Endothelial cell of hepatic sinusoid (primary cell): ENCODE data around the gene ZC3H4.

Experiments
- in situ Hi-C: cut with HindIII; loops from 2 replicates; pipeline ENCODE4 v1.10.0; 2017; ENCODE audit warnings: low sequenced_read_pairs

Gene ZC3H4

DNA sequence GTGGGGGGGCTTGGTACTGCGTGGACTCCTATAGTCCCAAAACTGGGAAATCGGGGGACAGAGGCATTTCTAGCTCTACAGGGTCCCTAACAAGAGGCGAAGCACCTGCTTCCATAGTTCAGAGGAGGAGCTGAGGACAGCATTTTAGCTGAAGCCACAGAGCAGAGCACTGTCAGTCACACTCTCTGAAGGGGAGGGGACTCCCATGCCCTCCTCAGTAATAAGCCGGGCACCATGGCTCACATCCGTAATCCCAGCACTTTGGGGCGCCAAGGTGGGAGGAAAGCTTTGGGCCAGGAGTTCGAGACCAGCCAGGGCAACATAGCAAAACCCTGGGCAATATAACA, 90.2 kb downstream of the ZC3H4 start:
- in situ Hi-C loops, result loop anchor here (5.0 kb wide), 2 partner anchors 59 to 104 kb away; no protein-coding TSS in a partner anchor

DNA sequence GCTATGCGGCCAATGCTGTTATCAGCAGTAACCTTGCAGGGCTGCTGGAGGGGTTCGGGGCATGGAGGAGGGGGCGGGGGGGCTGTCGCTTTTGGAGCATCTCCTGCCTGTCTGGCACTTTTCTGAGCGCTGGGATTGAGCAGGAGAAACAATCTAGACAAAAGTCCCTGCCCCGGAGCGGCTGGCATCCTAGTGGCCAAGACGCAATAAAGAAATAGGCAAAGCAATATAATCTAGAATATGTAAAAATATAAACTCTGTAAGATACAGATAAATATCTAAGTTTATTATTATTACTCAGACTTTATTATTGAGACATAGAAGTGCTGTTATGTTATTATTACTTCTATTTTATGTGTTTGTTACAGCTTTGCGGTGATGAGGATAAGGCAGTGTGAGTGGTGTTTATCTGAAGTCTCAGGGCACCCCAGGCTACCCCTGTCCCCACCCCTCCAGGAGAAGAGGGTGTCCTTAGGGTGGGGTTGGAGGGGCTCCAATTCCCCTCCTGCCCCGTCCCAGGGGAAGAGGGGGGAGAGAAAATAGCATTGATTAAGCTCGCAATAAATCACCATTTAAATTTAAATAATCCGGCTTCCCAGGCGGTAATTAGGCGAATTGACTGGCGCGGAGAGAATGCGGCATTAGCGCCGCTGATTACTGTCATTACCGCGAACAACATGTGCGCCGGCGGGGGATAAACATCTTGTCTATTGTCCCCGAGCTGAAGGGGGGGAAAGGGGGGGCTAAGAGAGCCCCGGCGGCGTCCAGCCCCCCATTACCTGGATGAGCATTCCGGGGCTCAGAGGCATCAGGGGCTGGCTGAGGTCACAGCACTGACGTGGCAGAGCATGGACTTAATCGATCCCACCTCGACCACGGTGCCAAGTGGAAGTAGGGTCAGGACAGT, 90.8 kb downstream of the ZC3H4 start:
- in situ Hi-C loops, result loop anchor here (5.0 kb wide), 2 partner anchors 60 to 105 kb away; no protein-coding TSS in a partner anchor

- in situ Hi-C loops, result loop anchor here (5.0 kb wide), 2 partner anchors 60 to 105 kb away; no protein-coding TSS in a partner anchor
Observed at GRCh38 chr19:47022140-47022536, 91.4 kb downstream of the ZC3H4 start.

- in situ Hi-C loops, result loop anchor here (5.0 kb wide), 2 partner anchors 61 to 106 kb away; no protein-coding TSS in a partner anchor
Observed at GRCh38 chr19:47021536-47022139, 91.9 kb downstream of the ZC3H4 start.

GRCh38 chr19:47020992-47021496, 92.5 kb downstream of the ZC3H4 start:
- in situ Hi-C loops, result loop anchor here (5.0 kb wide), 2 partner anchors 61 to 106 kb away; no protein-coding TSS in a partner anchor

GRCh38 chr19:47020132-47020805, 93.3 kb downstream of the ZC3H4 start:
- in situ Hi-C loops, result loop anchor here (5.0 kb wide), 2 partner anchors 62 to 107 kb away; no protein-coding TSS in a partner anchor

- in situ Hi-C loops, result loop anchor here (5.0 kb wide), 2 partner anchors 63 to 108 kb away; no protein-coding TSS in a partner anchor
Observed at GRCh38 chr19:47019431-47020041, 94.0 kb downstream of the ZC3H4 start, which contains the start of gene NPAS1. Gene NPAS1 (plus strand): TSS chr19:47019837. CDS start chr19:47021048, 1,211 bp downstream.

GRCh38 chr19:47018923-47019322, 94.7 kb downstream of the ZC3H4 start:
- in situ Hi-C loops, result no loop called here
